ENCODE measurements around the gene DIO2.

Gene DIO2

GRCh38 chr14:80212023-80212397 is 706 bp upstream of the DIO2 start:
- Histone ChIP-seq H3K4me3 (ENCODE audit: low read depth, low read length) (peak overlapping the region; percentile 23), H3K9ac (ENCODE audit: low read depth, low read length) (no peak overlapping the region)

DNA sequence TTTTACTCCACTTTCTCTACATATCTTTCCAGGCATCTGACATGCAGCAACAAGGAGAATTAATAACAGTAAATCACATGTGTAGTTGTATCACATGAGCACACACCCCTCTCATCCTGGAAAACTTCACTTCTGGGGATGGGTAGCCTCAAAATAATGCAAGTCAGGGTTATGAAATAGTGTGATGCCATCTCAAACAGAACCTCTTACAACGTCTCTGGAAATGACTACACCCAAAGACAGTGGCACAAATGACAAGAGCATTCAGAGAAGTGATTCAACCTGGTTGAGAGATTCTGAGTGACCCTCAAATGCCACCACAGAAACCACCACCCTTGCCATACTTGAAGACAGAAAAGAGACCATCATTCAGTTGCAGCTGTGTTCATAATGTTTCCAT is 2.8 kb downstream of the DIO2 start:
- Histone ChIP-seq H3K9me3 (ENCODE audit: control insufficient read depth, insufficient read depth, low read length) (no peaks in the 10 kb centered on the region), H3K27me3 (ENCODE audit: control insufficient read depth, insufficient read depth, low read length) (peaks cover 8% of the 10 kb centered on the region), H3K9ac (ENCODE audit: low read depth, low read length) (no peak overlapping the region), H3K36me3 (ENCODE audit: control insufficient read depth, insufficient read depth, low read length) (no peaks in the 10 kb centered on the region), H3K4me3 (ENCODE audit: low read depth, low read length) (no peak overlapping the region), H3K4me1 (ENCODE audit: control insufficient read depth, insufficient read depth, low read length) (peaks cover 2% of the 10 kb centered on the region)

More at GRCh38 chr14:80212023-80212397, 706 bp upstream of the DIO2 start:
- Histone ChIP-seq H3K9me3 (ENCODE audit: control insufficient read depth, insufficient read depth, low read length) (no peaks in the 10 kb centered on the region), H3K36me3 (ENCODE audit: control insufficient read depth, insufficient read depth, low read length) (no peaks in the 10 kb centered on the region), H3K27me3 (ENCODE audit: control insufficient read depth, insufficient read depth, low read length) (peaks cover 8% of the 10 kb centered on the region), H3K4me1 (ENCODE audit: control insufficient read depth, insufficient read depth, low read length) (peaks cover 2% of the 10 kb centered on the region)

DNA sequence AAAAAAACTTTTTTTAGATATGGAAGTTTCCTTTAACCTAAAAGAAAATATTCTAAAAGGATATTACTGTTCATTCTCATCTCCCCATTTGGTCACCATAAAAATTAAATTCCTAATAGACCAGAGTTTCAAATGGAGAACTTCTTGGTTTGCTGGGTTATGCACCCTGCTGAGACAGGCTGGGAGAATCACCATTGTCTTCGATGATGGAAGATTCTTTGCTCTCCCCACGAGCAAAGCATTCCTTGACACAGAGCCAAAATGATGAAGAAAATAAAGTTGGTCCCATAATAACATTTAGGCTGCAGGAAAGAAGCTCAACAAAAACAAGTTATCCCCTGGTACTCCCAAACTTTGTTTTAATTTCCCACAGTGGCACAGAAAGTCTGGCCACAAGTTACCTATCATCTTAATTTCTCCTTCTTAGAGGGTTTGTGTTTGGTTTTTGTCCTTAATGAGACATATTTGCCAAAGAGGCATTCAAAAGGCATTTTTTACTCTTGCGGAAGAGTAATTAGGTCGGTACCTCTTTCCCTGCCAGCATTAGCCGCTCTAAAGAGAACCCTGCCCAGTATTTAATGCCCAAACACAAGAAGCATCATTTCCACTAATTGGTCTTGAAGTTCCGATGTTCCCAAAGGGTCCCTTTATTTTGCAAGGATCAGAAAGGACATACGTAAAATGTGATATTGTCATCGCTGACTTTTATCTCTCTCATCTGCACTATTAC is 4.8 kb downstream of the DIO2 start:
- no peaks in the 10 kb centered on the region for H3K9me3 ChIP-seq (ENCODE audit: control insufficient read depth, insufficient read depth, low read length)
- H3K9ac ChIP-seq (ENCODE audit: low read depth, low read length): no peak overlapping the region
- H3K4me1 ChIP-seq (ENCODE audit: control insufficient read depth, insufficient read depth, low read length): no peaks in the 10 kb centered on the region
- no peaks in the 10 kb centered on the region for H3K36me3 ChIP-seq (ENCODE audit: control insufficient read depth, insufficient read depth, low read length)
- H3K27me3 ChIP-seq (ENCODE audit: control insufficient read depth, insufficient read depth, low read length): peaks cover 8% of the 10 kb centered on the region
- H3K4me3 ChIP-seq (ENCODE audit: low read depth, low read length): no peak overlapping the region

DNA sequence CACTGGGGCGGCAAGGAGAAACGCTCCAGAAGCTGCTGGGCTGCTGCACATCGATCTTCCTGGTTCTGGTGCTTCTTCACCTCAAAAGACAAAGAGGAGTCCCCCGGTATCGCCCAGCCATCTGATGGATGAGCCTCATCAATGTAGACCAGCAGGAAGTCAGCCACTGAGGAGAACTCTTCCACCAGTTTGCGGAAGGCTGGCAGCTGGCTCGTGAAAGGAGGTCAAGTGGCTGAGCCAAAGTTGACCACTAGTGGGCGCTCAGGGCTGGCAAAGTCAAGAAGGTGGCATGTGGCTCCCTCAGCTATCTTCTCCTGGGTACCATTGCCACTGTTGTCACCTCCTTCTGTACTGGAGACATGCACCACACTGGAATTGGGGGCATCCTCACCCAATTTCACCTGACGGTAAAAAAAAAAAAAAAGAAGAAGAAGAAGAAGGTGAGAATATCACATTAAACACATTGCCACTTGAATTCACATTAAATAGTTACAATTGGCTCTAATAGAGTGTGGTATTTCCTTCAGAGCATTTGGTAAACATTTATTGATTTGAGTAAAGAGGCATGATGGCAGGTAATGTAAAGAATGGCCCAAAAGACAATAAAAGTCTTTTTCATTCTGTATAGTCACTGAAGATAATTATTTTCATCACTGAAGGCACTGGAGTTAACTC is 8.3 kb downstream of the DIO2 start:
- Histone ChIP-seq H3K9ac (ENCODE audit: low read depth, low read length) (no peak overlapping the region), H3K36me3 (ENCODE audit: control insufficient read depth, insufficient read depth, low read length) (no peaks in the 10 kb centered on the region), H3K9me3 (ENCODE audit: control insufficient read depth, insufficient read depth, low read length) (no peaks in the 10 kb centered on the region), H3K4me1 (ENCODE audit: control insufficient read depth, insufficient read depth, low read length) (no peaks in the 10 kb centered on the region), H3K4me3 (ENCODE audit: low read depth, low read length) (no peak overlapping the region), H3K27me3 (ENCODE audit: control insufficient read depth, insufficient read depth, low read length) (no peaks in the 10 kb centered on the region)

- no peaks in the 10 kb centered on the region for H3K27me3 ChIP-seq (ENCODE audit: control insufficient read depth, insufficient read depth, low read length)
- H3K9ac ChIP-seq (ENCODE audit: low read depth, low read length): no peak overlapping the region
- H3K36me3 ChIP-seq (ENCODE audit: control insufficient read depth, insufficient read depth, low read length): no peaks in the 10 kb centered on the region
- H3K4me3 ChIP-seq (ENCODE audit: low read depth, low read length): no peak overlapping the region
- no peaks in the 10 kb centered on the region for H3K9me3 ChIP-seq (ENCODE audit: control insufficient read depth, insufficient read depth, low read length)
- H3K4me1 ChIP-seq (ENCODE audit: control insufficient read depth, insufficient read depth, low read length): no peaks in the 10 kb centered on the region
Measured at GRCh38 chr14:80200093-80200492, 11.2 kb downstream of the DIO2 start.

DNA sequence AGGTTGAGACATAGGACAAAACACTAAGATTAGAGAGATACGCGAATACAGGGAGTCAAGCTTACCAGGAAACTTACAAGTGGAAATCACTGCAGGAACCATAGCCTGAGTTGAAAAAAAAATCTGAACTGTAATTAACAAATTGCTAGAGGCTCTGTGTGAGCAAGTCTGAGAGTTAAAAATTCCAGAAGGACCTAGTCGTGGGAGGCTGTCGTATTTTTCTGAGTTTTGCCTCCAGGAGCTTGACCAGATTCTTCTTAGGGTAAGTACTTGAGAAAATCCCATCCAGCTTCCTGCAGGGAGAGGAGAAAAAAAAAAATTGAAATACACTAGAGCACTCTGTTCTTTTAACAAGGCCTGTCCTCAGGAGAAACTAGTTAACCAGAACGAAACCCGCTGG is 22.7 kb downstream of the DIO2 start:
- no peaks in the 10 kb centered on the region for H3K4me1 ChIP-seq (ENCODE audit: control insufficient read depth, insufficient read depth, low read length)
- no peak overlapping the region for H3K4me3 ChIP-seq (ENCODE audit: low read depth, low read length)
- no peaks in the 10 kb centered on the region for H3K9me3 ChIP-seq (ENCODE audit: control insufficient read depth, insufficient read depth, low read length)
- H3K9ac ChIP-seq (ENCODE audit: low read depth, low read length): no peak overlapping the region
- no peaks in the 10 kb centered on the region for H3K36me3 ChIP-seq (ENCODE audit: control insufficient read depth, insufficient read depth, low read length)
- H3K27me3 ChIP-seq (ENCODE audit: control insufficient read depth, insufficient read depth, low read length): no peaks in the 10 kb centered on the region

GRCh38 chr14:80186301-80186800 is 25.0 kb downstream of the DIO2 start:
- Histone ChIP-seq H3K4me3 (ENCODE audit: low read depth, low read length) (no peak overlapping the region), H3K9me3 (ENCODE audit: control insufficient read depth, insufficient read depth, low read length) (no peaks in the 10 kb centered on the region), H3K4me1 (ENCODE audit: control insufficient read depth, insufficient read depth, low read length) (no peaks in the 10 kb centered on the region), H3K36me3 (ENCODE audit: control insufficient read depth, insufficient read depth, low read length) (no peaks in the 10 kb centered on the region), H3K27me3 (ENCODE audit: control insufficient read depth, insufficient read depth, low read length) (no peaks in the 10 kb centered on the region), H3K9ac (ENCODE audit: low read depth, low read length) (no peak overlapping the region)

GRCh38 chr14:80176893-80177292 is 34.4 kb downstream of the DIO2 start:
- no peaks in the 10 kb centered on the region for H3K36me3 ChIP-seq (ENCODE audit: control insufficient read depth, insufficient read depth, low read length)

DNA sequence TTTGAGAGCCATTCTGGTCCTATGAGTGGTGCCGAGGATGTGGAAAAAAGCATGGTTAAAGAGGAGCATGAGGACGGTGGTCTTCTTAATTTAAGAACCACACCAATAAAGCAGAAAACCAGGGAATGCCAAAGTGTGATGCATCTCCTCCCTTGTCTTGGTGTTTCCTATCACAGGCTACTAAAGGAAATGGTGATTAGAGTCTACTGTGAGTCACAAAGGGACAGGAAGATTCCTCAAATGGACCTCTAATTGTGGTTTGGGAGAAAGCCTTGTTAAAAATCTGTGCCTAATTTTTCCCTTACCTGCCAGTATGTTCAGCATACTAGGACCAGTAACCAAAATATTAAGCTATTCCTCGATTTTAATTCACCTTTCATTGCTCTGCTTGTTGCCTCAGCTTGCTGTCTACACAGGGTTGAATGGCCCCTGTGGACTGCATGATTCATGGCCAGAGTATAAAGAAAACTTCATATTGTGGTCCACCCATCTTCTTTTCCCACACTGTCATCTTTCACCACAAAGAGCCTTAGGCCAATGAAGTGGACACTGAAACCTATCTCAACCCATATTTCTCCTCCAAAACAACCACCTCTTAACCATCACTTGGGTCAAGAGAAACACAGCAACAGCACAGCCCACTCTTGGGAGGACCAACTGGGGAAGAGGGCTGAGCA is 38.8 kb downstream of the DIO2 start:
- no peak overlapping the region for H3K9ac ChIP-seq (ENCODE audit: low read depth, low read length)
- no peaks in the 10 kb centered on the region for H3K9me3 ChIP-seq (ENCODE audit: control insufficient read depth, insufficient read depth, low read length)
- no peaks in the 10 kb centered on the region for H3K36me3 ChIP-seq (ENCODE audit: control insufficient read depth, insufficient read depth, low read length)
- H3K27me3 ChIP-seq (ENCODE audit: control insufficient read depth, insufficient read depth, low read length): no peaks in the 10 kb centered on the region
- H3K4me1 ChIP-seq (ENCODE audit: control insufficient read depth, insufficient read depth, low read length): no peaks in the 10 kb centered on the region
- H3K4me3 ChIP-seq (ENCODE audit: low read depth, low read length): no peak overlapping the region

More at GRCh38 chr14:80176893-80177292, 34.4 kb downstream of the DIO2 start:
- Histone ChIP-seq H3K4me1 (ENCODE audit: control insufficient read depth, insufficient read depth, low read length) (no peaks in the 10 kb centered on the region), H3K9ac (ENCODE audit: low read depth, low read length) (no peak overlapping the region), H3K9me3 (ENCODE audit: control insufficient read depth, insufficient read depth, low read length) (no peaks in the 10 kb centered on the region), H3K27me3 (ENCODE audit: control insufficient read depth, insufficient read depth, low read length) (no peaks in the 10 kb centered on the region), H3K4me3 (ENCODE audit: low read depth, low read length) (no peak overlapping the region)

- H3K27me3 ChIP-seq (ENCODE audit: control insufficient read depth, insufficient read depth, low read length): no peaks in the 10 kb centered on the region
- H3K9me3 ChIP-seq (ENCODE audit: control insufficient read depth, insufficient read depth, low read length): no peaks in the 10 kb centered on the region
- no peak overlapping the region for H3K9ac ChIP-seq (ENCODE audit: low read depth, low read length)
- no peaks in the 10 kb centered on the region for H3K36me3 ChIP-seq (ENCODE audit: control insufficient read depth, insufficient read depth, low read length)
- H3K4me1 ChIP-seq (ENCODE audit: control insufficient read depth, insufficient read depth, low read length): no peaks in the 10 kb centered on the region
- no peak overlapping the region for H3K4me3 ChIP-seq (ENCODE audit: low read depth, low read length)
Measured at GRCh38 chr14:80167793-80168448, 43.4 kb downstream of the DIO2 start.

DNA sequence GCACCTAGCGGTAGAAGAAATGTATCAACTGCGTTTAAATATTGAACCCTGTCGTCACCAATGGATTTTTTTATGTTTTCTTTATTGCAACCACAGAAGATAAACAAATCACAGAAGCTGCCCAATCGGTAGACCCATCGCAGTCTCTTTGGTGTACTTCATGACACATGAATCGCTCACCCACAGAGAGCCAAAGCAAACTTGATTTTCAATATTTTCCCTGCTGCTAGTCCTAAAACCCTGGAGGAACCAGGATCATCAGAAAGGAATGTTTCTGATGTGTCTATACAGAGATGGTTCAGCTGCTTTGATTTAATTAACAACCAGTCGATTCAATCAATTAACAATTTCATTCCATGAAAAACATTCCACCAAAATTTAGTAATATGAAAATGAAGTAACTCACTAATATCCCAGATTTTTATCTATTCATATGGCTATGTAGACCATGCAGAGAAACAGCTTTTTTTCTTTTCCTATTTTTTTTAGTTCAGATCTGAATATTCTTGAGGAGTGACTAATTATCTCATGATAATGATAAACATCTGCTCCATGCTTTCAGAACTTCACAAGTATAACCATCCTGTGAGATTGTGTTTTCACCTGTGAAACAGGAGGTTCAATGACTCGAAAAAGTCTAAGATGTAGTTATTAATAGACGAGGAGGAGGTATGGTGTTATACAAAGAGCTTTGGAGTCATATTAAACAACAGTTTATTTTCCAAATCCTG is 46.1 kb downstream of the DIO2 start:
- no peaks in the 10 kb centered on the region for H3K27me3 ChIP-seq (ENCODE audit: control insufficient read depth, insufficient read depth, low read length)
- no peaks in the 10 kb centered on the region for H3K36me3 ChIP-seq (ENCODE audit: control insufficient read depth, insufficient read depth, low read length)
- no peaks in the 10 kb centered on the region for H3K4me1 ChIP-seq (ENCODE audit: control insufficient read depth, insufficient read depth, low read length)
- no peaks in the 10 kb centered on the region for H3K9me3 ChIP-seq (ENCODE audit: control insufficient read depth, insufficient read depth, low read length)
- no peak overlapping the region for H3K4me3 ChIP-seq (ENCODE audit: low read depth, low read length)
- no peak overlapping the region for H3K9ac ChIP-seq (ENCODE audit: low read depth, low read length)
